Lower lobe of right lung (tissue), 2 donors: ENCODE data around the gene SNX24. TPM values are rescaled to one million over a fixed set of nuclear protein-coding genes. Genes with fewer than 3 reads are reported as not detected.

ENCODE experiments used
- ATAC-seq, 2 donors: fragments of 200-7000 bp; cut with Tn5 transposase; one replicate each; pipeline ENCODE4 v1.9.1; 2020 to 2022; ENCODE audit warnings: mild to moderate bottlenecking in 2 of 2, moderate library complexity in 2 of 2
- DNase-seq: peaks from one replicate; pipeline ENCODE4 v3.0.0-alpha.2; 2020
- H3K27ac ChIP-seq: fragments of 200-600 bp; one replicate; pipeline ENCODE4 v1.8.0; 2022
- H3K27me3 ChIP-seq: fragments of 200-600 bp; one replicate; pipeline ENCODE4 v1.8.0; 2022; ENCODE audit warnings: low read depth
- H3K36me3 ChIP-seq: fragments of 200-600 bp; one replicate; pipeline ENCODE4 v1.8.0; 2022; ENCODE audit warnings: mild to moderate bottlenecking
- H3K4me1 ChIP-seq: fragments of 200-600 bp; one replicate; pipeline ENCODE4 v1.8.0; 2022
- H3K4me3 ChIP-seq: fragments of 200-600 bp; one replicate; pipeline ENCODE4 v1.8.0; 2022; ENCODE audit warnings: mild to moderate bottlenecking
- H3K9me3 ChIP-seq: fragments of 200-600 bp; one replicate; pipeline ENCODE4 v1.8.0; 2022
- intact Hi-C: fragments of 100-400 bp; cut with DNase I; formaldehyde crosslinking; loops from one replicate; pipeline ENCODE4 v1.11.0; 2022
- total RNA-seq: library from RNA; stranded (reverse); fragmentation: NEBNext Ultra II Directional; extraction: Animal tissue kit (Norgen Biotek cat#: 25700); gene quantifications from one replicate; pipeline ENCODE4 v1.2.1, GENCODE V29; 2021
- TF ChIP-seq, protein P1 (sequence below): fragments of 200-600 bp; IDR thresholded peaks from one replicate; pipeline ENCODE4 v1.8.0; 2022; ENCODE audit warnings: antibody characterized with exemption, mild to moderate bottlenecking
- donor health status: DM: no; HTN: yes; CAD: no; lungs with severe emphysema.

Gene SNX24
- total RNA-seq, 1 donor from 2014 or later: 26.7 TPM

- H3K9me3 ChIP-seq: no peaks in the 10 kb centered on the region
- H3K36me3 ChIP-seq: peaks cover 5% of the 10 kb centered on the region
- H3K4me3 ChIP-seq: no peak overlapping the region
- no peak overlapping the region for H3K27ac ChIP-seq
- no peak for DNase-seq
- intact Hi-C loops: no loop called here
- H3K27me3 ChIP-seq: no peaks in the 10 kb centered on the region
- ATAC-seq: no peak
- H3K4me1 ChIP-seq: peaks cover 20% of the 10 kb centered on the region
- TF ChIP-seq, protein P1, sequence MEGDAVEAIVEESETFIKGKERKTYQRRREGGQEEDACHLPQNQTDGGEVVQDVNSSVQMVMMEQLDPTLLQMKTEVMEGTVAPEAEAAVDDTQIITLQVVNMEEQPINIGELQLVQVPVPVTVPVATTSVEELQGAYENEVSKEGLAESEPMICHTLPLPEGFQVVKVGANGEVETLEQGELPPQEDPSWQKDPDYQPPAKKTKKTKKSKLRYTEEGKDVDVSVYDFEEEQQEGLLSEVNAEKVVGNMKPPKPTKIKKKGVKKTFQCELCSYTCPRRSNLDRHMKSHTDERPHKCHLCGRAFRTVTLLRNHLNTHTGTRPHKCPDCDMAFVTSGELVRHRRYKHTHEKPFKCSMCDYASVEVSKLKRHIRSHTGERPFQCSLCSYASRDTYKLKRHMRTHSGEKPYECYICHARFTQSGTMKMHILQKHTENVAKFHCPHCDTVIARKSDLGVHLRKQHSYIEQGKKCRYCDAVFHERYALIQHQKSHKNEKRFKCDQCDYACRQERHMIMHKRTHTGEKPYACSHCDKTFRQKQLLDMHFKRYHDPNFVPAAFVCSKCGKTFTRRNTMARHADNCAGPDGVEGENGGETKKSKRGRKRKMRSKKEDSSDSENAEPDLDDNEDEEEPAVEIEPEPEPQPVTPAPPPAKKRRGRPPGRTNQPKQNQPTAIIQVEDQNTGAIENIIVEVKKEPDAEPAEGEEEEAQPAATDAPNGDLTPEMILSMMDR: no peak
Measured at GRCh38 chr5:123033157-123033671, 187.8 kb downstream of the SNX24 start.

DNA sequence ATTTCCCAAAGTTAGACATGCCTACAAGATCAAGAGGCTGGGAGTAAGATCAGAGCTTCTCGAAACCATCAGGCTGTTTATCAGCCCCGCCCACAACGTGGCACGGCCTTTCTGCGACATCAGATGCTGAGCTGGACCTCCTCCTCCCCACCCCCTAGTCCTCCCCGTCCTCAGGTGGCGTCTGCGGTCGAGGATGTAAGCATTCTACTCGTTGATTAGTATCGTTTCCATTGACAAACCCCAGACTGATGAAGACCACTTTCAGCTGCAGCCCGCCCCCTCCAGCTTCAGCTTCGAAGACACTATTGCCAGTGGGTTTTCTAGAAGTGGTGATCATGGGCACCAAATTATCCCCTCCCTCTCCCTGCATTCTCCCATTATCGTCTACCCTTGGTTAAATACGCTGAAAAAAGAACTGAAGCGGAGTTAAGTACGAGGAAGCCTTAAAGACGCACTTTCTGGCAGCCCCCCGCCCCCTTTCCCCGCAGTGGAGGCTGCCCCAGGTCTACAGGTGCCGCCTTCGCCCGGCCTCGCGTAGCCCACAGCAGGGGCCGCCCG is 190.0 kb downstream of the SNX24 start:
- no peaks in the 10 kb centered on the region for H3K27me3 ChIP-seq
- peak overlapping the region; percentile 76 for H3K4me3 ChIP-seq
- DNase-seq: peak; percentile 70
- H3K36me3 ChIP-seq: no peaks in the 10 kb centered on the region
- no peaks in the 10 kb centered on the region for H3K9me3 ChIP-seq
- H3K4me1 ChIP-seq: peaks cover 20% of the 10 kb centered on the region
- intact Hi-C loops: no loop called here
- ATAC-seq: peak; percentile 51 to 54
- TF ChIP-seq, protein P1: no peak
- peak overlapping the region; percentile 87 for H3K27ac ChIP-seq

DNA sequence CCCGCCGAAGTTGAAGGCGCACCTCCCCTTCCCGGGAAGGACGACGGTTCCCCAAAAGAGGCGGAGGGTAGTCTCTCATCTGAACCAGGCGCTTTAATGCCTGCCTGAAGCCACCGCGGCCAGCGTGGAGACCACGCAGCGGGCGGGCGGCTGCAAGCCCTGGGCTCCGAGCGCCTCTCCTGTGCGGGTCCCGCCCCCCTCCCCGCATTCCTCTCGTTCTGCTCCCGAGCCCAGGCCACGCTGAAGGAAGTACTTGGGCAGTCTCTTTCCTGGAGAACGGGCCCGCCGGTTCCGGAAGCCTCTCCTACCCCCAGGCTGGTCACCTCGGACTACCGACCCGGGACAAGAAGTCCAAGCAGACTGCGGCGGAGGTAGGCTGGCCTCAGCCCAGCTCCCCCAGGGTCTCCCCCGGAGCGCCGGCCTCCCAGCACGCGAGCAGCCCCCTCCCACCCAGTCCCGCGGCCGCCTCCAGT is 190.5 kb downstream of the SNX24 start:
- Histone ChIP-seq H3K9me3 (no peaks in the 10 kb centered on the region), H3K4me3 (peak overlapping the region; percentile 76), H3K4me1 (peaks cover 20% of the 10 kb centered on the region), H3K27me3 (no peaks in the 10 kb centered on the region), H3K27ac (peak overlapping the region; percentile 87), H3K36me3 (no peaks in the 10 kb centered on the region)
- TF ChIP-seq, protein P1: no peak
- DNase-seq (peak; percentile 81), ATAC-seq (peak; percentile 84 to 88)
- intact Hi-C loops: no loop called here

DNA sequence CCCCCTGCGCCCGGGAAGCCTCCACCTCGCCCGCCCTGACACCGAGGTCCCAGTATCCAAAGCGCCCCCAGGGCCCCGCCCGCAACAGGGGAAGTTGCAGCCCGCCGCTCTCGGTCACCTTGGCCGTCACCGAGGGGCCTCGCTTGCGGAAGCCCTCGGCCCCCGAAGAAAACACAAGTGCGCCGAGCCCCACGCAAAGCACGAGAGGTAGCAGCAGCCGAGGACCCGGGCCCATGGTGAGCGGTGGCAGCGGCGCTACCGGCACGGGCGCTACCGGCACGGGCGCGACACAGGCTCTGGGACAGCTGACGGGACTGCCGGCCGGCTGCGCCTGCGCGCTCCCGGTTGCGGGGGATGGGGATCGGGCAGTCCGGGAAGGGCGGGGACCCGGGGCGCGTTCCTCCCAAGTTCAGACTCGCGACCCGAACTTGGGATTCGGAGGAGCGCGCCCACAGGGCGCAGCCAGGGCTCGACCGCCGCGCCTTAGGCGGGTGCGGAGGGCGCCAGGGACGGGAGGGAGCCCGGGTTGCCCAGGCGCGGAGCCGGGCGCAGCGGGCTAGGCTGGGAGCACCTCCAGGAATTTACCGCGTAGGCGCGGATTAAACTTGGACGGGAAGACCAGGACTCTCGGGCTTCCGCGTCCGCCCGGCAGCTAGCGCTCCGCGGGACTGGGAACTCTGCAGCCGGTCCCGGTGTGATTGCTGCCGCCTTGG is 191.1 kb downstream of the SNX24 start, which contains the start of gene PPIC:
Gene PPIC, minus strand, starts transcription at position 335 of the 713 bp plus-strand sequence. Its CDS starts 100 bp downstream, at position 235.
- intact Hi-C loops: no loop called here
- ATAC-seq (peak; percentile 96 to 98), DNase-seq (peak; percentile 91)
- H3K4me1 ChIP-seq: peaks cover 20% of the 10 kb centered on the region
- H3K27me3 ChIP-seq: no peaks in the 10 kb centered on the region
- H3K9me3 ChIP-seq: no peaks in the 10 kb centered on the region
- peak within 1 kb of the TSS; percentile 76 for H3K4me3 ChIP-seq
- TF ChIP-seq, protein P1: no peak
- no peaks in the 10 kb centered on the region for H3K36me3 ChIP-seq
- H3K27ac ChIP-seq: peak within 1 kb of the TSS; percentile 87

DNA sequence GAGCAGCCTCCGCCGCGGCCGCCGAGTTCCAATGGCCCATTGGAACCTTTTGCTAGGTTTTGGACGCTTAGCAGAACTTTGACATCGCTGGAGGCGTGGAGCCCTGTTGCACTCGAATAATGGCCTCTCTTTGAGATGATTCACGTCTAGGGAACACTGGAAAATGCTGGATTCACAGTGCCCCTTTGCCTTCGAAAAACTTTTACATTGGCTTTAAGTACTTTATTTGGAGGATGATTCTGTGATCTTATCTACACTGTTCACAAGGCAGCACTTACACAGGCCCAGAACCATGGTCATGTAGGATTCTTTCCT is 191.6 kb downstream of the SNX24 start:
- H3K4me3 ChIP-seq: peak overlapping the region; percentile 76
- H3K27ac ChIP-seq: peak overlapping the region; percentile 87
- no peaks in the 10 kb centered on the region for H3K36me3 ChIP-seq
- intact Hi-C loops: no loop called here
- DNase-seq (no peak), ATAC-seq (no peak)
- peaks cover 20% of the 10 kb centered on the region for H3K4me1 ChIP-seq
- H3K27me3 ChIP-seq: no peaks in the 10 kb centered on the region
- H3K9me3 ChIP-seq: no peaks in the 10 kb centered on the region
- TF ChIP-seq, protein P1: no peak
